Fibroblast of lung (primary cell): ENCODE data around the gene TRMT11. TPM values are rescaled to one million over a fixed set of nuclear protein-coding genes. Genes with fewer than 3 reads are reported as not detected.

Source experiments
- DNase-seq, 2 donors: peaks; one replicate each; pipeline versions ENCODE4 v3.0.0 to v3.0.0-alpha.2; 2010; ENCODE audit warnings: low read depth in 2 of 2
- H2AFZ ChIP-seq: 2 replicates; pipeline ENCODE4 v1.5.1; 2012; ENCODE audit warnings: low read length, control low read depth, inconsistent platforms
- H3K27ac ChIP-seq: 2 replicates; pipeline ENCODE4 v1.5.1; 2011; ENCODE audit warnings: low read length, control low read depth; ENCODE audit not compliant: insufficient read depth
- H3K27me3 ChIP-seq: 2 replicates; pipeline ENCODE4 v1.5.1; 2011; ENCODE audit warnings: mild to moderate bottlenecking, low read length; ENCODE audit not compliant: control insufficient read depth, insufficient read depth
- H3K36me3 ChIP-seq: 2 replicates; pipeline ENCODE4 v1.5.1; 2011; ENCODE audit warnings: low read length; ENCODE audit not compliant: control insufficient read depth, insufficient read depth
- H3K4me1 ChIP-seq: 2 replicates; pipeline ENCODE4 v1.5.1; 2011; ENCODE audit warnings: low read length; ENCODE audit not compliant: control insufficient read depth, insufficient read depth; ENCODE audit errors: extremely low read depth
- H3K4me2 ChIP-seq: 2 replicates; pipeline ENCODE4 v1.5.1; 2011; ENCODE audit warnings: low read length, control low read depth; ENCODE audit not compliant: insufficient read depth; ENCODE audit errors: extremely low read depth
- H3K4me3 ChIP-seq, 4 experiments: fragments of 200-600 bp in 1 of 4; sonication (generic) in 1 of 4; replicated peaks in 1 of 4; 2 replicates each; pipeline ENCODE4 v1.5.1; 2011 to 2016; ENCODE audit warnings: low read length in 4 of 4, low read depth in 3 of 4, mild to moderate bottlenecking in 3 of 4, control low read depth in 2 of 4, inconsistent platforms in 1 of 4, mixed read lengths in 1 of 4; ENCODE audit not compliant: insufficient read depth in 1 of 4; ENCODE audit errors: control extremely low read depth in 1 of 4
- H3K79me2 ChIP-seq: 2 replicates; pipeline ENCODE4 v1.5.1; 2012; ENCODE audit warnings: mild to moderate bottlenecking, low read length, inconsistent platforms; ENCODE audit not compliant: control insufficient read depth, insufficient read depth
- H3K9ac ChIP-seq: 2 replicates; pipeline ENCODE4 v1.5.1; 2011; ENCODE audit warnings: mild to moderate bottlenecking, low read length, control low read depth; ENCODE audit not compliant: insufficient read depth
- H3K9me3 ChIP-seq: 2 replicates; pipeline ENCODE4 v1.5.1; 2012; ENCODE audit warnings: low read depth, low read length; ENCODE audit not compliant: control insufficient read depth, insufficient read depth
- H4K20me1 ChIP-seq: 2 replicates; pipeline ENCODE4 v1.5.1; 2011; ENCODE audit warnings: low read length; ENCODE audit not compliant: control insufficient read depth, insufficient read depth; ENCODE audit errors: extremely low read depth
- CTCF ChIP-seq, 2 donors: IDR thresholded peaks in 1 of 2; conservative IDR thresholded peaks in 1 of 2; 1 replicate in 1 of 2; 2 replicates in 1 of 2; pipeline ENCODE4 v1.5.1; 2011 to 2012; ENCODE audit warnings: low read length in 2 of 2, control low read depth in 1 of 2, inconsistent platforms in 1 of 2, low read depth in 1 of 2, mild to moderate bottlenecking in 1 of 2
- EZH2 ChIP-seq: IDR thresholded peaks from 2 replicates; pipeline ENCODE4 v1.5.1; 2012; ENCODE audit warnings: low read length, control low read depth, mild to moderate bottlenecking; ENCODE audit errors: missing control alignments
- polyA plus RNA-seq, 2 donors: library from polyadenylated mRNA; depleted of rRNA in 1 of 2; stranded (reverse) in 1 of 2; unstranded in 1 of 2; fragments of >200 nt; gene quantifications; 2 replicates each; pipeline ENCODE4 v1.2.1, GENCODE V29; 2011 to 2012; ENCODE audit warnings: missing spikeins in 1 of 2
- total RNA-seq: library from RNA; depleted of rRNA; stranded (reverse); fragments of >200 nt; gene quantifications from 2 replicates; pipeline ENCODE4 v1.2.1, GENCODE V29; 2014

TRMT11 gene
- total and polyA plus RNA-seq, 2 donors (not counting 1 experiment from before 2014, with no cell fraction given) = 22.1 to 23.5 TPM

GRCh38 chr6:125983246-125983945, 2.9 kb upstream of the TRMT11 start:
- TF ChIP-seq CTCF (conservative IDR thresholded peaks at IDR 0.05 in 1 of 2, IDR thresholded peaks at IDR 0.05 in 1 of 2; ENCODE audit: low read depth in 1 of 2, low read length in 2 of 2) (no peak), EZH2 (no peak)
- peaks cover 16% of the 10 kb centered on the region for H3K4me1 ChIP-seq
- no peaks in the 10 kb centered on the region for H3K9me3 ChIP-seq
- H2AFZ ChIP-seq = no peak overlapping the region
- peaks cover 7% of the 10 kb centered on the region for H3K79me2 ChIP-seq
- H3K36me3 ChIP-seq = no peaks in the 10 kb centered on the region
- H3K4me3 ChIP-seq = no peak overlapping the region
- no peaks in the 10 kb centered on the region for H3K27me3 ChIP-seq
- H3K4me2 ChIP-seq = peak overlapping the region; percentile 34
- H3K9ac ChIP-seq = no peak overlapping the region
- H4K20me1 ChIP-seq = no peaks in the 10 kb centered on the region
- DNase-seq = peak; percentile 85 to 90
- H3K27ac ChIP-seq = peak overlapping the region; percentile 26

- H3K27ac ChIP-seq = peak overlapping the region; percentile 25
- H3K4me2 ChIP-seq = peak overlapping the region; percentile 45
These were observed 2.0 kb upstream of the TRMT11 start for GRCh38 chr6:125984311-125984710.

GRCh38 chr6:125985522-125985921, 818 bp upstream of the TRMT11 start:
- Histone ChIP-seq H3K4me1 (peaks cover 16% of the 10 kb centered on the region), H3K79me2 (peaks cover 9% of the 10 kb centered on the region), H2AFZ (peak overlapping the region; percentile 100), H4K20me1 (no peaks in the 10 kb centered on the region), H3K27ac (no peak overlapping the region), H3K36me3 (no peaks in the 10 kb centered on the region), H3K27me3 (no peaks in the 10 kb centered on the region), H3K9me3 (no peaks in the 10 kb centered on the region), H3K4me2 (peak overlapping the region; percentile 95), H3K9ac (no peak overlapping the region), H3K4me3 (peak overlapping the region; percentile 96 to 99 (median 97))
- no peak for DNase-seq
- TF ChIP-seq CTCF (conservative IDR thresholded peaks at IDR 0.05 in 1 of 2, IDR thresholded peaks at IDR 0.05 in 1 of 2; ENCODE audit: low read depth in 1 of 2, low read length in 2 of 2) (no peak), EZH2 (no peak)

More at GRCh38 chr6:125984311-125984710, 2.0 kb upstream of the TRMT11 start:
- DNase-seq = peak; percentile 63 to 83
- peaks cover 16% of the 10 kb centered on the region for H3K4me1 ChIP-seq
- no peaks in the 10 kb centered on the region for H4K20me1 ChIP-seq
- TF ChIP-seq EZH2 = no peak
- TF ChIP-seq CTCF (conservative IDR thresholded peaks at IDR 0.05 in 1 of 2, IDR thresholded peaks at IDR 0.05 in 1 of 2; ENCODE audit: low read depth in 1 of 2, low read length in 2 of 2) = no peak
- no peak overlapping the region for H3K9ac ChIP-seq
- no peaks in the 10 kb centered on the region for H3K9me3 ChIP-seq
- no peak overlapping the region for H3K4me3 ChIP-seq
- H3K27me3 ChIP-seq = no peaks in the 10 kb centered on the region
- H3K79me2 ChIP-seq = peaks cover 7% of the 10 kb centered on the region
- no peak overlapping the region for H2AFZ ChIP-seq
- H3K36me3 ChIP-seq = no peaks in the 10 kb centered on the region
